Activated naive CD4-positive, alpha-beta T cell treated with anti-CD3 and anti-CD28 coated beads, Interleukin-2, amount 50 U/mL, for 72 hours (primary cell): ENCODE measurements around the gene ATF7IP2. TPM values are rescaled to one million over a fixed set of nuclear protein-coding genes. Genes with fewer than 3 reads are reported as not detected.
"Not testable (repeated sequence)": the region's sequence is repeated elsewhere in the genome, so short reads cannot be mapped to it uniquely, and the experiment has no call there.

Source experiments
- ATAC-seq, 2 donors: fragments of 150-1000 bp; cut with Tn5 transposase; 2 replicates each; pipeline ENCODE4 v1.10.0; 2021; ENCODE audit warnings: mild to moderate bottlenecking in 2 of 2, moderate library complexity in 2 of 2
- DNase-seq, 2 donors: peaks; one replicate each; pipeline ENCODE4 v3.0.0; 2021 to 2022; ENCODE audit warnings: low spot score in 2 of 2
- H3K27ac Mint-ChIP-seq, 2 donors: one replicate each; pipeline ENCODE4 v1.8.0; 2022; ENCODE audit warnings: mild to moderate bottlenecking in 2 of 2, mixed read lengths in 2 of 2
- H3K36me3 Mint-ChIP-seq, 2 donors: one replicate each; pipeline ENCODE4 v1.8.0; 2022; ENCODE audit warnings: mixed read lengths in 2 of 2
- H3K9me3 Mint-ChIP-seq, 2 donors: one replicate each; pipeline ENCODE4 v1.8.0; 2022; ENCODE audit warnings: mixed read lengths in 2 of 2
- total RNA-seq, 2 donors: library from RNA; stranded (reverse); gene quantifications; one replicate each; pipeline ENCODE4 v1.2.3, GENCODE V29; 2022

ATF7IP2 gene
- total RNA-seq, 2 donors from 2014 or later: 28.9 to 30.5 TPM

DNA sequence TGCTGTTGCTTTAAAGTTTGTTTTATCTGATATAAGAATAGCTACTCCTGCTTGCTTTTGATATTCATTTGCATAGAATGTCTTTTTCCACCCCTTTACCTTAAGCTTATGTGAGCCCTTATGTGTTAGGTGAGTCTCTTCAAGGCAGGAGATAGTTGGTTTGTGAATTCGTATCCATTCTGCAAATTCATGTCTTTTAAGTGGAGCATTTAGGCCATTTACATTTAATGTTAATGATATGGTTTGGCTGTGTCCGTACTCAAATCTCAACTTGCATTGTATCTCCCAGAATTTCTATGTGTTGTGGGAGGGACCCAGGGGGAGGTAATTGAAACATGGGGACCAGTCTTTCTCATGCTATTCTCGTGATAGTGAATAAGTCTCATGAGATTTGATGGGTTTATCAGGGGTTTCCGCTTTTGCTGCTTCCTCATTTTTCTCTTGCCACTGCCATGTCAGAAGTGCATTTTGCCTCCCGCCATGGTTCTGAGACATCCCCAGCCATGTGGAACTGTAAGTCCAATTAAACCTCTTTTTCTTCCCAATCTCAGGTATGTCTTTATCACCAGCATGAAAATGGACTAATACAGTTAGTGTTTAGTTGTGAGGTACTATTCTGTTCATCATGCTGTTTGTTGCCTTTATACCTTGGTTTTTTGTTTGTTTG is 27.2 kb downstream of the ATF7IP2 start:
- H3K9me3 Mint-ChIP-seq: peaks cover 78 to 79% of the 10 kb centered on the region in 2 donors
- no peak for ATAC-seq
- H3K27ac Mint-ChIP-seq: no peak overlapping the region

DNA sequence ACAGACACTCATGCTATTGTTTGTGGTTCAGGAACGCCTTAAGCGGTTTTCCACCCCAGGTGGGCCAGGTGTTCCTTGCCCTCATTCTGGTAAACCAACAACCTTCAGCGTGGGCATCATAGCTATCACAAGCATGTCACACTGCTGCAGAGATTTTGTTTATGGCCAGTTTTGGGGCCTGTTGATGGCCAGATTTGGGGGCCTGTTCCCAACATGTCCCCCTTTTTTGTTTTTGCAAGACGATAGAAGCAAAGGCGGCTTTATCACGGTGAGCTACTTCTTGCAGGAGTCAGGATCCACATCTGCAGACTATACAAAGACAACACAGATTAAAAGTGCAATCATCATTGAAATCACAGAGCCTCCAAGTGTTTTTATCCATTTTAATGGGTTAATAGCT is 32.3 kb downstream of the ATF7IP2 start:
- DNase-seq, ATAC-seq, H3K27ac Mint-ChIP-seq: not testable (repeated sequence)
- Mint-ChIP-seq H3K9me3 (peaks cover 53 to 54% of the 10 kb centered on the region in 2 donors), H3K36me3 (peaks cover 71 to 82% of the 10 kb centered on the region in 2 donors)

More for the DNA sequence above, 27.2 kb downstream of the ATF7IP2 start:
- DNase-seq: no peak
- peaks cover 90 to 100% of the 10 kb centered on the region in 2 donors for H3K36me3 Mint-ChIP-seq

GRCh38 chr16:10419701-10420100 is 33.8 kb downstream of the ATF7IP2 start:
- ATAC-seq: no peak
- Mint-ChIP-seq H3K9me3 (peaks cover 44 to 47% of the 10 kb centered on the region in 2 donors), H3K36me3 (peaks cover 62 to 74% of the 10 kb centered on the region in 2 donors)

GRCh38 chr16:10421596-10421995 is 35.7 kb downstream of the ATF7IP2 start:
- peaks cover 44 to 55% of the 10 kb centered on the region in 2 donors for H3K36me3 Mint-ChIP-seq
- DNase-seq (no peak), ATAC-seq (no peak)
- no peak overlapping the region for H3K27ac Mint-ChIP-seq
- peaks cover 29 to 32% of the 10 kb centered on the region in 2 donors for H3K9me3 Mint-ChIP-seq

More at GRCh38 chr16:10419701-10420100, 33.8 kb downstream of the ATF7IP2 start:
- no peak for DNase-seq
- no peak overlapping the region for H3K27ac Mint-ChIP-seq

- no peak for ATAC-seq
- no peak for DNase-seq
- Mint-ChIP-seq H3K9me3 (peaks cover 3% of the 10 kb centered on the region in 2 donors), H3K27ac (no peak overlapping the region), H3K36me3 (peaks cover 18 to 22% of the 10 kb centered on the region in 2 donors)
Observed at GRCh38 chr16:10428433-10429168, 42.7 kb downstream of the ATF7IP2 start.

DNA sequence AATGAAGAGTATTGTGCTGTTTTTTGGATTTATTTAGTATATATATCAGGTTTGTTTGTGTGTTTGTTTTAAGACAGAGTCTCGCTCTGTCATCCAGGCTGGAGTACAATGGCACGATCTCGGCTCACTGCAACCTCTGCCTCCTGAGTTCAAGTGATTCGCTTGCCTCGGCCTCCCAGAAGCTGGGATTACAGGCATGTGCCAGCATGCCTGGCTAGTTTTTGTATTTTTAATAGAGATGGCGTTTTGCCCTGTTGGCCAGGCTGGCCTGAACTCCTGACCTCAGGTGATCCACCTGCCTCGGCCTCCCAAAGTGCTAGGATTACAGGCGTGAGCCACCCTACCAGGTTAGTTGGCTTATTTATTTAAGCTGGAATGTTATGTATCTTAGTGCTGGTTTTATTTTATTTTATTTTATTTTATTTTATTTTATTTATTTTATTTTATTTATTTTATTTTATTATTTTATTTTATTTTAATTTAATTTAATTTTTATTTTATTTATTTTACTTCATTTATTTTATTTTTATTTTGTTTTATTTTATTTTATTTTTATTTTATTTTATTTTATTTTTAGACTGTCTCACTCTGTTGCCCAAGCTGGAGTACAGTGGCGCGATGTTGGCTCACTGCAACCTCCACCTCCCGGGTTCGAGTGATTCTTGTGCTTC is 43.6 kb downstream of the ATF7IP2 start:
- not testable (repeated sequence) for ATAC-seq, H3K9me3 Mint-ChIP-seq, DNase-seq, H3K27ac Mint-ChIP-seq
- H3K36me3 Mint-ChIP-seq: peaks cover 21 to 26% of the 10 kb centered on the region in 2 donors

GRCh38 chr16:10441726-10442125 is 55.9 kb downstream of the ATF7IP2 start:
- peaks cover 31 to 35% of the 10 kb centered on the region in 2 donors for H3K9me3 Mint-ChIP-seq
- H3K27ac Mint-ChIP-seq: no peak overlapping the region
- no peak for DNase-seq
- H3K36me3 Mint-ChIP-seq: peaks cover 63 to 64% of the 10 kb centered on the region in 2 donors
- ATAC-seq: no peak

DNA sequence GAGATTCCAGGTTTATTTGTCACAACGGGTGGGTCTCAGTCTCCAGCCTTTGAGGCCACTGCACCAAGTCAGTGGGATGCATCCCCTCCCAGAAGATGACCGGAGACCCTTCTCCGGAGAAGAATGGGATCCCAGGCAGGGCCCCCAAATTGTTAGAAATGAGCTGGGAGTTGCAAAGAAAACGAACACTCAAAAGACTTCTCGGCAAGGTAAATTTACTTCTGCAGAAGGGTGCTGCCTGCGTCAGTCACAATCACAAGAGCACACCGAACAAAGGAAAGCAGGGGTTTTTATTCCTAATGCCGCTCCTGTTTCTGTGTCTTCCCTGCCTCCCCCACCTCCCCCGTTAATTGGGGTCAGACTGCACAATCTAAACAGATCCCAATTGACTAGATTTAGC is 61.4 kb downstream of the ATF7IP2 start:
- DNase-seq: no peak
- ATAC-seq: no peak
- Mint-ChIP-seq H3K9me3 (peaks cover 42 to 44% of the 10 kb centered on the region in 2 donors), H3K36me3 (peaks cover 94% of the 10 kb centered on the region in 2 donors), H3K27ac (no peak overlapping the region)

DNA sequence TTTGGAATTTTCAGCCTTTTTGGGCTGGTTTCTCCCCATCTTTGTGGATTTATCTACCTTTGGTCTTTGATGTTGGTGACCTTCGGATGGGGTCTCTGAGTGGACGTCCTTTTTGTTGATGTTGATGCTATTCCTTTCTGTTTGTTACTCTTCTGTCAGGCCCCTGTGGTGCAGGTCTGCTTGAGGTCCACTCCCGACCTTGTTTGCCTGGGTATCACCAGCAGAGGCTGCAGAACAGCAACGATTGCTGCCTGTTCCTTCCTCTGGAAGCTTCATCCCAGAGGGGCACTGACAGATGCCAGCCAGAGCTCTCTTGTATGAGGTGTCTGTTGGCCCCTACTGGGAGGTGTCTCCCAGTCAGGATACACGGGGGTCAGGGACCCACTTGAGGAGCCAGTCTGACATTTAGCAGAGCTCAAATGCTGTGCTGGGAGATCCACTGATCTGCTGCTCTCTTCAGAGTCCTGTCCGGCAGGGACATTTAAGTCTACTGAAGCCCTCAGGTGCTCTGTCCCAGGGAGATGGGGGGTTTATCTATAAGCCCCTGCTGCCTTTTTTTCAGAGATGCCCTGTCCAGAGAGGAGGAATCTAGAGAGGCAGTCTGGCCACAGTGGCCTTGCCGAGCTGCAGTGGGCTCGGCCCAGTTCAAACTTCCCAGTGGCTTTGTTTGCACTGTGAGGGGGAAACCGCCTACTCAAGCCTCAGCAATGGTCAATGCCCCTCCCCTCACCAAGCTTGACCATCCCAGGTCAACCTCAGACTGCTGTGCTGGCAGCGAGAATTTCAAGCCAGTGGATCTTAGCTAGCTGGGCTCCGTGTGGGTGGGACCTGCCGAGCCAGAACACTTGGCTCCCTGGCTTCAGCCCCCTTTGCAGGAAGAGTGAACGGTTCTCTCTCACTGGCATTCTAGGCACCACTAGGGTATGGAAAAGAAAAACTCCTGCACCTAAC is 66.6 kb downstream of the ATF7IP2 start:
- Mint-ChIP-seq H3K36me3 (peaks cover 57 to 58% of the 10 kb centered on the region in 2 donors), H3K9me3 (peaks cover 10 to 19% of the 10 kb centered on the region in 2 donors), H3K27ac (peak overlapping the region in 1 of 2 donors; percentile 66)
- not testable (repeated sequence) for ATAC-seq, DNase-seq

GRCh38 chr16:10453159-10453510 is 67.3 kb downstream of the ATF7IP2 start:
- ATAC-seq (no peak), DNase-seq (no peak)
- peaks cover 50 to 52% of the 10 kb centered on the region in 2 donors for H3K36me3 Mint-ChIP-seq
- no peak overlapping the region for H3K27ac Mint-ChIP-seq
- peaks cover 8 to 12% of the 10 kb centered on the region in 2 donors for H3K9me3 Mint-ChIP-seq

DNA sequence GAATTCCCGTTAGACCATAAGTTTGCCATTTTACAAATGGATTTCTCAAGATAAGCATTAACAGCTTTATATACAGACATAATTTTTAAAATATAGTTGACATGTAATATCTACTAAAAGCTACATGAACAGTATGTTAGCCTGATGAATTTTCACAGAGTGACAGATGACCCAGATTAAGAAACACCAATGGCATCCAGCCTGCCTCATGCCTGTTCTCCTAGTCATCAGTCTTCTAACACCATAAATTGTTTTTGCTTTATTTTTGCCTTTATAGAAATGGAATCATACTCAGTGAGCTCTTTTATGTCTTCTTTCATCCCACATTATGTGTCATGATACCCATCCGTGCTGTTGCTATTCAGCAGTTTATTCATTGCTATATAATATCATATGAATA is 80.0 kb downstream of the ATF7IP2 start:
- DNase-seq: no peak
- peaks cover 0 to under 1% of the 10 kb centered on the region in 2 donors for H3K9me3 Mint-ChIP-seq
- no peak overlapping the region for H3K27ac Mint-ChIP-seq
- ATAC-seq: no peak
- H3K36me3 Mint-ChIP-seq: peaks cover 35 to 45% of the 10 kb centered on the region in 2 donors

DNA sequence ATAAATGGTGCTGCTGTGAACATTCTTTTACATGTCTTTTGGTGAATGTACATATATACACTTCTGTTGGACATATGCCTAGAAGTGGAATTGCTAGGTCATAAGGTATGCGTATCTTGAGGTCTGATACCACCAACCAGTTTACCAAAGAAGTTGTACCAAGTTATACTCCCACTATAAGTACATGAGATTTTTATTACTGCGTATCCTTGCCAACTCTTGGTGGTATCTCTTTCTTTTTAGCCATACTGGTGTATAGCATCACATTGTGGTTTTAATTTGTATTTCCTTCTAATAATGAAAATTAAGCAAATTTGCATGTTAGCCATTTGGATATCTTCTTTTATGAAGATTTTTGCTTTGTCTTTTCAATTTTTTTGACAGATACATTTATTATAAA is 80.5 kb downstream of the ATF7IP2 start:
- Mint-ChIP-seq H3K27ac (no peak overlapping the region), H3K9me3 (peaks cover 0 to 4% of the 10 kb centered on the region in 2 donors), H3K36me3 (peaks cover 39 to 50% of the 10 kb centered on the region in 2 donors)
- DNase-seq (no peak), ATAC-seq (no peak)

DNA sequence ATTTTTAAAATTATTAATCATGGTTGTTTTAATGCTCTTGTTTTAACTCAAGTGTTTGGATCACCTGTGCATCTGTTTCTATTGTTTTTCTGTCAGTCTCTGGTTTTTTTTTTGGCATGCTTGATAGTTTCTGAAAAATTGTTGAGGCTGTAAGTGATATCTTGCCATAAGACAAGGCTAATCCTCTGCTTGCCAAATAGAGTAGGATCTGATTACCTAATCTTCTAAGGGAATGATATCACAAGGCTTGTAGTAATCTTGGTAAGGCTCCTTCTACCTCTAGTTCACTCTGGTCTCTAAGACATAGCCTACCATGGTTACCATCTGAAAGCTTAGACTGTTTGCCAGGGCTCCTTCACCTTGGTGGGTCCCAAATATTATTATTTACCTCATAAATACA is 81.0 kb downstream of the ATF7IP2 start:
- DNase-seq (no peak), ATAC-seq (no peak)
- Mint-ChIP-seq H3K36me3 (peaks cover 39 to 50% of the 10 kb centered on the region in 2 donors), H3K27ac (no peak overlapping the region), H3K9me3 (peaks cover 0 to 4% of the 10 kb centered on the region in 2 donors)

DNA sequence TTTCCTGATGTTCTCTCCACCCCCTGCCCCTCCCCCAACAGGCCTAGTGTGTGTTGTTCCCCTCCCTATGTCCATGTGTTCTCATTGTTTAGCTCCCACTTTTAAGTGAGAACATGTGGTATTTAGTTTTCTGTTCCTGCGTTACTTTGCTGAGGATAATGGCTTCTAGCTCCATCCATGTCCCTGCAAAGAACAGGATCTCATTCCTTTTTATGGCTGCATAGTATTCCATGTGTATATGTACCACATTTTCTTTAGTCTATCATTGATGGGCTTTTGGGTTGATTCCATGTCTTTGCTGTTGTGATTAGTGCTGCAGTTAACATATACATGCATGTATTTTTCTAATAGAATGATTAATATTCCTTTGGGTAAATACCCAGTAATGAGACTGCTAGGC is 90.8 kb downstream of the ATF7IP2 start:
- not testable (repeated sequence) for DNase-seq, H3K27ac Mint-ChIP-seq, ATAC-seq
- Mint-ChIP-seq H3K36me3 (peaks cover 34 to 47% of the 10 kb centered on the region in 2 donors), H3K9me3 (peaks cover 11 to 18% of the 10 kb centered on the region in 2 donors)

DNA sequence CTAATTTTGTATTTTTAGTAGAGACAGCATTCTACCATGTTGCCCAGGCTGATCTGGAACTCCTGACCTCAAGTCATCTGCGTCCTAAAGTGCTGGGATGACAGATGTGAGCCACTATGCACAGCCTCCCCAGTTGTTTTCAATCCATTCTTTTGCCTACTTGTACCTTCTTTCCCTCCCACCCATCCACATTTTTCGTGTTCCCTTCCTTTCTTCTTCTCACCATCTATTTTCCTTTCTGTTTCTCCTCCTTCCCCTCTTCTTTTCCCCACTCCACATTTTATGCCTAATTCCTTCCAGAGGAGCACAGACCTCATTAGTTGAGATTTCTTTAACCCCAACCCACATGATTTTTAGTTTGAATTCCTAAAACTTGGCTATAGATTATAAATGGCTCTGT is 94.3 kb downstream of the ATF7IP2 start:
- no peak for ATAC-seq
- H3K27ac Mint-ChIP-seq: no peak overlapping the region
- H3K9me3 Mint-ChIP-seq: peaks cover 10 to 21% of the 10 kb centered on the region in 2 donors
- DNase-seq: no peak
- peaks cover 43 to 50% of the 10 kb centered on the region in 2 donors for H3K36me3 Mint-ChIP-seq

DNA sequence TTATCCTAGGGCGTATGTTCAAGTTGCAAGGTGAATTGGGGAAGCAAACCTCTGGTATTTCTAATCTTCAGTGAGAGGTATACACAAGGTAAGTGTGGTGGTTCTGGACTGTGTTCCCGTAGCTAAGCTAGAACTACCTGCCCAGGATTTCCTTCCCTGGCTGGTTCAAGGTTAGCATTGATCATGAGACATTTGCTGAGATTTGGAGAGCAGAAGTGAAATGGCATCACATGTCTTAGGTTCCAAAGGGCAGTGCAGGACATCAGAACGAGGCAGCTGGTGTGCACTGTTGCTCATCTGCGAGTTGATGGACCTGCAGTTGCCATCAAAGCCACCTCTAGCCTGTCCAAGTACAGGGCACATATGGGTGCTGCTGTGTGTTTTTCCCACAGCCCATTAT is 99.3 kb downstream of the ATF7IP2 start:
- Mint-ChIP-seq H3K36me3 (peaks cover 39 to 48% of the 10 kb centered on the region in 2 donors), H3K27ac (no peak overlapping the region), H3K9me3 (peaks cover 12 to 25% of the 10 kb centered on the region in 2 donors)
- DNase-seq: no peak
- ATAC-seq: no peak
